ENCODE data around the gene KIAA0513.

DNA sequence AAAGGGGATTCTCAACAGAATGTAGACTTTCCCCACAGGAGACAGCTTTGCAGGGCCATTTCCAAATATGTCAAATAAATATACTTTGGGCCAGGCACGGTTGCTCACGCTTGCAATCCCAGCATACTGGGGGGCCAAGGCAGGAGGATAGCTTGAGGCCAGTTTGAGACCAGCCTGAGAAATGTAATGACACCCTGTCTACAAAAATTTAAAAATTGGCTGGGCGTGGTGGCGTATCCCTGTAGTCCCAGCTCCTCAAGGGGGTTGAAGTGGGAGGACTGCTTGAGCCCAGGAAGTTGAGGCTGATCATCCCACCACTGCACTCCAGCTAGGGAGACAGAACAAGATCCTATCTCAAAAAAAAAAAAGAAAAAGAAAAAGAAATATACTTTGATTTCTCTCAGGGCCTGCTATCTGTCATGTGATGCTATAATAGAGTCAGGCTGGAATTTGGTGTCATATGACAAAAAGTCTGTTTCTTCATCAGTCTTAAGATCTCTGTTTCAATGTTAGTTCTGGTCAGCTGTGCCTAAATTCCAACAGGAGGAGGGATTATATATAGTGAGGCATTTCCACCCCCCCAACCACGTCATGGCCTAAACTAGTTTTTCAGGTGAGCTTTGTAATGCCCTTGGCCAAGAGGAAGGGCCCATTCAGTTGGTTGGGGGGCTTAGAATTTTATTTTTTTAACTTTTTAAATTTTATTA, 12.0 kb upstream of the KIAA0513 start:
- TF ChIP-seq POLR2AphosphoS5 (IDR thresholded peaks at IDR 0.05; ENCODE audit: low read depth, low read length) (no peak), POLR2A (IDR thresholded peaks at IDR 0.05; ENCODE audit: low read depth, low read length) (no peak), TAF1 (IDR thresholded peaks at IDR 0.05; ENCODE audit: low read depth, low read length) (no peak), SPI1 (IDR thresholded peaks at IDR 0.05; ENCODE audit: low read depth, low read length) (no peak), POU2F2 (IDR thresholded peaks at IDR 0.05; ENCODE audit: low read depth, low read length) (no peak), PAX5 (IDR thresholded peaks at IDR 0.05; ENCODE audit: insufficient read depth, low read length, severe bottlenecking) (no peak)
